ENCODE measurements around the gene MBLAC2. TPM values are rescaled to one million over a fixed set of nuclear protein-coding genes. Genes with fewer than 3 reads are reported as not detected.

The MBLAC2 gene
- total RNA-seq, 2 donors from 2014 or later = 6.0 to 13.8 TPM

GRCh38 chr5:90424245-90424644 is 50.3 kb downstream of the MBLAC2 start:
- no peak for TF ChIP-seq CTCF (IDR thresholded peaks at IDR 0.05)
- no peak for TF ChIP-seq POLR2A (IDR thresholded peaks at IDR 0.05)
- intact Hi-C loops (cut with DNase I) = no loop called here
- ATAC-seq (no peak), DNase-seq (no peak)
- no peaks in the 10 kb centered on the region for H3K27me3 ChIP-seq
- no peak overlapping the region for H3K4me3 ChIP-seq
- H3K36me3 ChIP-seq (replicated peaks in 1 of 2; ENCODE audit: insufficient read depth in 1 of 2, low read depth in 2 of 2) = no peaks in the 10 kb centered on the region
- no peaks in the 10 kb centered on the region for H3K4me1 ChIP-seq
- H3K9me3 ChIP-seq = no peaks in the 10 kb centered on the region
- no peak overlapping the region for H3K27ac ChIP-seq
- WGBS, 2 donors = 100% methylated on average over 1 of the region's 1 CpG

DNA sequence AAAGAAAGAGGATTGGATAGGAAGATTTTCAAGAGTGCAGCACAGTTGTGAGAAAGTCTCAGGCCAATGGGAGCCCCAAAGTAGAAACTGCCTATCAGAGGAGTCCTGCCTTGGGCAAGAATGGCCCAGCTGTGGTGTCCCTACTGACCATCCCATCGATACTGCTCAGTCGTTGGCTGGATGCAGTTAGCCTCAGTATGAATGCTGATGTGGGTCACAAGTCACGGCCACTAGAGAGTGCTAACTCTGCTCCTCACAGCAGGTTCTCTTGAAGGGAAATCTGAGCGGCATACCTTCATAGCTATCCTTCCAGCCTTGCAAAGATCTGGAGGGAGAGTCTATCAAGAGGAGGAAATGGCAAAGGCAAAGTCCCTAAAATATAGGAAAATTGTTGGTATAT is 53.4 kb downstream of the MBLAC2 start:
- Histone ChIP-seq H3K9me3 (no peaks in the 10 kb centered on the region), H3K4me1 (no peaks in the 10 kb centered on the region), H3K27me3 (no peaks in the 10 kb centered on the region), H3K4me3 (no peak overlapping the region), H3K36me3 (replicated peaks in 1 of 2; ENCODE audit: insufficient read depth in 1 of 2, low read depth in 2 of 2) (no peaks in the 10 kb centered on the region), H3K27ac (no peak overlapping the region)
- 15 to 20% methylated on average over 4 of the region's 4 CpGs for WGBS, 2 donors
- intact Hi-C loops (cut with DNase I) = no loop called here
- TF ChIP-seq POLR2A (IDR thresholded peaks at IDR 0.05) (no peak), CTCF (IDR thresholded peaks at IDR 0.05) (peak in 5 of 7 experiments; percentile 8 to 30 (median 20))
- ATAC-seq (peak; percentile 71), DNase-seq (peak; percentile 25 to 52 (median 34))

DNA sequence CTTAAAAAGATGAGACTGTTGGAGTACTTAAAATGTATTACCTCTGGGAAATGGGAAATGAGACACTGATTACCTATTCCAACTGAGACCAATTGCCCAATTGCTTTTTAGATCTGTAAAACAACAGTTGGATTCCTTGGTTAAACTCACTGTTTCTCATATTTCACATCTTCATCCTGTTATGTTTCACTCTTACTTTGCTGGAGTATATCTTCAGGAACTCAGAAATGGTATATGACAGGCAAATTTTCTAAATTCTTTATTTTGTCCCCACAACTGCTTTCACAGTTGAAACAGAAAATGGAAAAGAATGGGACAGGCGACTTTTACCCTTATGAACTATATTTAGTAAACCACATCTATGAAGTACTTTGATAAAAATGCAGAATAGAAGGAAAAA is 56.4 kb downstream of the MBLAC2 start:
- 61 to 77% methylated on average over 1 of the region's 1 CpG for WGBS, 2 donors
- ATAC-seq = no peak
- H3K36me3 ChIP-seq (replicated peaks in 1 of 2; ENCODE audit: insufficient read depth in 1 of 2, low read depth in 2 of 2) = no peaks in the 10 kb centered on the region
- H3K27me3 ChIP-seq = no peaks in the 10 kb centered on the region
- DNase-seq = no peak
- H3K27ac ChIP-seq = no peak overlapping the region
- H3K4me3 ChIP-seq = no peak overlapping the region
- TF ChIP-seq POLR2A (IDR thresholded peaks at IDR 0.05) (no peak), CTCF (IDR thresholded peaks at IDR 0.05) (no peak)
- no peaks in the 10 kb centered on the region for H3K4me1 ChIP-seq
- no peaks in the 10 kb centered on the region for H3K9me3 ChIP-seq
- intact Hi-C loops (cut with DNase I) = no loop called here

DNA sequence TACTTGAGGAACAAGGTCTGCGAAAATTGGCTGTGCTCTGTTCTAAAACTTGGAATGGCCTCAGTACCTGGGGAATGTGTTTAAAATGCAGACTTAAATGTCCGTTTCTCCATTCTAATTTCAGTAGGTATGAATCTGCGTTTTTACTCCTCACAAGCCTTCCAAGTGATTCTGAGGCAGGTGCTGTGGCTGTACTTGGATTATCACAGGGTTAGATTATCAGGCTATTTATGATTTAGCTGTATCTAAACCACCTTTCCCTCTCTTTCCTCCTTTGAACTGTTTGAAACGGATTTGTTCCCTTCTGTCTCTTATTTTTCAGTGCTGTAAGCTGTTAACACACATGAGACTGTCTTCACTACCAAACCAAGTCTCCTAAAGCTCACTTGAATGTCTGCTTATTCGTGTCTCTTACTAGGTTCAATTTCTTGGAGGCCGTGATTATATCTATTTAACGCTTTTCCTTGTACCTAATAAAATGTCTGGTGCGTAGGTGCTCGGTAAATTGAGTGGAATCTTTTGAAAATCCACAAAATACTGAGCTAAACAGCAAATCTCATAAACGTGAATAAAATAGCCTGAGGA is 64.3 kb downstream of the MBLAC2 start:
- no peaks in the 10 kb centered on the region for H3K27me3 ChIP-seq
- intact Hi-C loops (cut with DNase I) = no loop called here
- TF ChIP-seq POLR2A (IDR thresholded peaks at IDR 0.05) (no peak), CTCF (IDR thresholded peaks at IDR 0.05) (peak in 1 of 7 experiments; percentile 22)
- WGBS, 2 donors = 0 to 3% methylated on average over 10 of the region's 10 CpGs
- H3K27ac ChIP-seq = peak overlapping the region; percentile 87 to 98 (median 97)
- peaks cover 5% of the 10 kb centered on the region for H3K4me1 ChIP-seq
- DNase-seq (no peak), ATAC-seq (no peak)
- no peaks in the 10 kb centered on the region for H3K9me3 ChIP-seq
- H3K36me3 ChIP-seq (replicated peaks in 1 of 2; ENCODE audit: insufficient read depth in 1 of 2, low read depth in 2 of 2) = no peaks in the 10 kb centered on the region
- peak overlapping the region; percentile 47 to 70 for H3K4me3 ChIP-seq

All from body of pancreas (tissue), 4 donors.